Left renal pelvis (tissue), 4 donors: ENCODE data around the gene CBX5. TPM values are rescaled to one million over a fixed set of nuclear protein-coding genes. Genes with fewer than 3 reads are reported as not detected.
"Not testable (repeated sequence)": the region's sequence is repeated elsewhere in the genome, so short reads cannot be mapped to it uniquely, and the experiment has no call there.

ENCODE experiments used
- DNase-seq, 4 donors: peaks; one replicate each; pipeline ENCODE4 v3.0.0-alpha.2; 2013; ENCODE audit warnings: low read depth in 4 of 4, low spot score in 3 of 4
- polyA plus RNA-seq, 4 donors: library from polyadenylated mRNA; unstranded; fragments of 120-200 nt; gene quantifications; one replicate each; pipeline ENCODE4 v1.2.1, GENCODE V29; 2013; ENCODE audit not compliant: insufficient read length in 4 of 4

The CBX5 gene
- polyA plus RNA-seq, 4 donors = 95.2 to 139 (median 125) TPM

DNA sequence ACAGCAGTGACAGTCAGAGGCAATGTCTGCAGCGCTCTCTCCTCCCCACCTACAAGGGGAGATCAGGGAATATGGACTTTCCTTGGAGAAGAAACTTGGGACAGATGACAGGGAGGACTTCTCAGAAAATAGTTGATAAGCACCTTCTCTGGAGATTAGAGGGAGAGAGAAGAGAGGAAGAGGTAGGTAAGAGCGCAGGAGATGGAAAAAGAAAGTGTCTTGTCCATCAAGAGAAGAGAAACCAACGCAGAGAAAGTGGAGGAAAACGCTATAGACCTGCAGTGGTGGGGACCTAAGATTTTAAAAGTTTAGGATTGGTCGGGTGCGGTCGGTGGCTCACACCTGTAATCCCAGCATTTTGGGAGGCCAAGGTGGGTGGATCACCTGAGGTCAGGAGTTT is 75.6 kb downstream of the CBX5 start:
- DNase-seq = no peak

DNA sequence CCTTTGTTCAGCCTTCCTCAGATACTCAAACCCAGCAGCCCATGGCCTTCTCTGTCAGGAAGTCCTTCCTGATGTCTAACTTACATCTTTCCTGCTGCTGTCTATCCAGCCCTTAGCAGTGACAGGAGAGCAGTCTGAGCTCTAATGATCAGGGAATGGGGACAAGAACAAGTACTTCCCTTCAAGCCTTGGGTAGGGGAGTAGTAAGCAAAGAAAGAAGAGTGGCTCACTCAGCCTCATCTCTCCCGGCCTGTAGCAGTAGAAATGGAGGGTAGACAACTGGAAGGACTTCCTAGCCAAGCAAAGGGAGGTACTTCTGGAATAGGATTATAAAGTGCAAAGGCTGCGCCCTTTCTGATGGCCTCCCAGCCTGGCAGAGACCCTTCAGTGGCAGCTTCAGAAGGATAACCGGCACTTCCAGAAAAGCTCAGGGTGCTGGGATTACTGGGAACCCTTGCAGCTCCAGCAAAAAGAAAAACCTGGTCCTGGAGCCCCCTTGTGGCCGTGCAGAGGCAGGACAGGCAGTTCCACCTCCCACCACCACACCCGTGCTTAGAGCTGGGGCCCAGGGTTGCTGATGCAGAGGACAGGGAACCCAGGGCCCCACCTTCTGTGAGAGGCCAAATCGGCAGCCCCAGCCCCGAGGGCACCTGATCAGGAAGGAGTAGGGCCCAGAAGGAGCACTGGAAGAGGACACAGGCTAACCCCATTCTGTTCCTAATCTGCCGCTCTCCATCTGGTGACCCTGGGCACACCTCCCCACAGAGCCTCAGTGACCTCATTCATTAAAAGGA is 78.7 kb downstream of the CBX5 start:
- DNase-seq = no peak

GRCh38 chr12:54200412-54200811 is 79.5 kb downstream of the CBX5 start:
- no peak for DNase-seq

GRCh38 chr12:54199917-54200316 is 80.0 kb downstream of the CBX5 start:
- DNase-seq = no peak

DNA sequence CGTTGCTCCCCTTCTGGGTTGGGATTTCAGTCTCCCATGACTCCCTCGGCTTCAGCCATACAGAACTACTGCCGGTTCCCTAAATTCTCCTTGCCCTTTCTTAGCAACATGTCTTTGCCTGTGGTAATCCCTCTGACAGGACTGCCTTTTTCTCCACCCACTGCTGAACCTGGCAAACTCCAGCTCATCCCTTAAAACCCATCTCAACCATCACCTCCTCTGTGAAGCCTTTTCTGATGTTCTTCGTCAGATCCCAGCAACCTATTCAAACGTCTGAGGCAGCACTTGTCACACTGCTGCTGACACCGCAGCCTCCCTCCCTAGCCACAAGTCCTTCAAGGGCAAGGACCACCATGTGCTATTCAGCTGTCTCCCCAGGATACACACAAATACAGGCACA is 80.9 kb downstream of the CBX5 start:
- DNase-seq = no peak

GRCh38 chr12:54197431-54197909 is 82.5 kb downstream of the CBX5 start:
- DNase-seq = no peak

DNA sequence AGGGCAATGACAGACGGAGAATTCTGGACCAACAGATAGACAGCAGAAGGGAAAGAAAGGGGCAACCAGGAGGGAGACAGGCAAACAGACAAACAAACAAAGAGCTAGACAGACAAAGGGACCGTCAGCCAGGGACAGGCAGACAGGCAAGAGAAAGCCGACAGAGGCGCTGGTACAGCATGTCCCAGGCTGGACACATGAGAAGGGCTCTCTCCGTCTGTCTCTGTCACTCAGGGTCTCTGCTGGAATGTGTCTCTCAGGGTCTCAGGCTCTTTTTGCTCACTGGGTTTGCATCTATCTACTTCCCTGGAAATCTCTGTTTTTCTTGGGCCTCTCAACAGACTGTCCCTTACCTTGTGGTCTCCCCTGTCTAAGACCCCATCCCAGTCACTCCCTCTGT is 82.9 kb downstream of the CBX5 start:
- DNase-seq = no peak

DNA sequence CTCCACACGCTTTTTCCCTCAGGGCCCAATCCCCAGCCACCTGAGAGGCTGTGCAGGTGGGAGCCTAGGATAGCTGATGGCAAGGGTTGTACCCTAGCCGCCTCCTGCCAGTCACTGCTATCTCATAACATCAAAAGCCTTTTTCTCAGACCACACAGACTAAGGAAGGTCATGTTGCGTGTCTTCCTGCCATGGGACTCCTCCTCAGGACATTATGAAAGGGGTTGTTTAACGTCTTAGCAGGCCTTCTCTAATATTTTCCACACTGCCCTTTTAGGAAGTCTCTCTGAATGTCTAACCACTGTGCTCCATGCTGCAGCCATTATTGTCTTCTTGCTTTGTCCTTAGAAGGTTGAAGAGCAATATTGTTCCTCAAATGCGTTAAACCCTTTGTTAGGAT is 83.5 kb downstream of the CBX5 start:
- no peak for DNase-seq

- peak in 3 of 4 donors; percentile 80 to 91 (median 82) for DNase-seq
Measured at GRCh38 chr12:54195737-54196347, 84.1 kb downstream of the CBX5 start.

DNA sequence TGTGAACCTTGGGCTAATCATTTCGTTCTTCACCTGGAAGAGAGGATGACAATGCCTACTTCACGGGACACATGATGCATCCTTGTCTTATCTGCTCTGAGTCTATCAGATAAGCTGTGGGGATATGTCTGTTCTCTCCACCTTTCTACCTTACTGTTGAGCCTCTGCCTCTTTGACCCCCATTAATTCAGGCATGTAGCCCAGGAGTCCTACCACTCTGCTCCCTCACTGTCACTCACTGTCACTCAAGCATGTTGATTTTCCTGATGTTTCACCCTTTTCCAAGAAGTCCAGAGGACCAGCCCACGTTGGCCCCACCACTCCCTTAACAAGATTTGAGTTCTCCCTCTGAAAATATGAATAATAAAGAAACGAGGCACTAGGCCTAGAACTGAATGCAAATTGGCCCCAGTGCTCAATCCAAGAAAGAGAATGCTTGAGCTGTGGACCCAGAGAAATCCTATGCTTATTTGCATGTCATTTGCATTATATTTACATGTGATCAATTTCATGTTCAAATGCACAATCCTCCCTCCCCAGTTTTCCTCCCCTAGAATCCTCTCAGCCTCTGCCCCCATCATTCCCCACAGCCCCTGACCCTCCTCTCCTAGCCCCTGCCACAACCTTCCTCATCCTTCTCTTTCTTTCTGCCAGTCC is 84.7 kb downstream of the CBX5 start:
- no peak for DNase-seq

GRCh38 chr12:54194611-54195010 is 85.3 kb downstream of the CBX5 start:
- DNase-seq = not testable (repeated sequence)

- DNase-seq = no peak
Measured at GRCh38 chr12:54193434-54193833, 86.5 kb downstream of the CBX5 start.

DNA sequence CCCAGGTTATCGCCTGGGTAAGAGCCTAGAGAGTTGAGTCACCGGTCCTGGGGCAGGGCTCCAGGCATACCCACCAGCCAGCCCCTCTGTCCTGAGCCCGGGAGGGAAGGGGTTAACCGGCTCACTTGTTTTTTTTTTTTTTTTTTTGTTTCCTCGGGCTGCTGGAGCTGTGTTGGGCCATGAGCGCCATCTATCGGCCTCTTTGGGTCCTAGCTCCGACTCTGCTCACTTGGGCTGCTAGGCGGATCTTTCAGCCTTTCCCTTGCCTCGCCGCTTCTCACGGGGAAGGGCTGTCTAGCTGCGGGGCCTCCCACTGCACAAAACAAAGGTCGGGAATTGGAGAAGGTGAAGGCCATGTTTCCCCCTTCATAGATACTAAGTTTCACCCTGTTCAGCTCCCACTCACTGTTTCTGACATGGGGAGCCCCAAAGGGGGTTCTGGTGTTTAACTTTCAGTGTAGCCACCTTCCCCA is 88.3 kb downstream of the CBX5 start:
- peak; percentile 79 to 89 (median 82) for DNase-seq

- no peak for DNase-seq
Measured at GRCh38 chr12:54191126-54191525, 88.8 kb downstream of the CBX5 start.

DNA sequence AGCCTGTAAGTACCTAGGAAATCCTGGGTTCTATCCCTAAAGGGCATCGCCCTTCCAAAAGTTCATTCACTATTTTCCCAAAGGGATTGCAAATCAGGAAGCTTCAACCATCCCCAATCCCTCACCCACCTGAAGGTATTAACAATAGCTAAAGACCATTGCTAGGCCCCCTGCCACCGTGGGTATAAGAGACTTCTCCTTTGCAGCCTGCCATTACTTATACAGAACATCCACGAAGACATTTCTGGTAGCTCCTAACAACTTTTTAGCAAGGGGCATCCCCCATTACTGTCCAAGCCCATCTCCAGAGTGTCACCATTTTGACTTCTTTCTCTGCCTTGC is 90.8 kb downstream of the CBX5 start:
- DNase-seq = no peak

DNA sequence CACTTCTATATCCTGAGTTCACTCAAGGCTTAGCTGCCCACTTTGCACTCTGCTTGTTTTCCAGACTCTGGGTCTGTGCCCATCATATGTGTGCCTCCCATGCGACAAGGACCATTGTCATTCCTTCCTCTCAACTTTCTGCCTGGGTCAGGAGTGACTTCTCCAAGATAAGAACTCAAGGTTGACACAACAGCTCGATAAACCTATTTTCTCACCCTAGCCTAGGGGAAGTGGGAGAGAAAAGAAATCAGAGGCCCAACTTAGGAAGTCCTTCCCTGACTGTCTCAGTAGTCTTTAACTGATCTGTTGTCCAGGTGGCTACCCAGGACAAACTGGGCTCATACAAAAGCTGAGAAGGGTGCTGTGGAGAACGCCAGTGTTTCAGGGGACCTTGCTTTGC is 92.8 kb downstream of the CBX5 start:
- no peak for DNase-seq

DNA sequence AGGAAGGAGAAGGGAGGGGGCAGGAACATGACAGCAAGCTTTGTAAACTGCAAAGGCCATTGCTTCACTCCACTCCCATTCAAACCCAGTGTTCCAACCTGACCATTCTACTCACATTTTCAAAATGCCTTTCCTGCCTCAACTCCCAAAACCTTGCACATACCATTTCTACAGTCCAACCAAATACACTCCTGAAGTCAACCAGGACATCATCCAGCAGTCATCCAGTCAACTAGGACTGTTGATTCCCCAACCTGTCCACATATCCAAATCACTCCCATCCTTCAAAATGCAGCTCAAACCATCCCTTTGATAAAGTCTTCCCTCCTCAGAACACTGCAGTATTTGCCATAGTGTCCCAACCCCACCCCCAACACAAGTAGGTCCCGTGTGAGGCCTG is 94.0 kb downstream of the CBX5 start:
- no peak for DNase-seq

- not testable (repeated sequence) for DNase-seq
Measured at GRCh38 chr12:54185297-54185696, 94.6 kb downstream of the CBX5 start.

DNA sequence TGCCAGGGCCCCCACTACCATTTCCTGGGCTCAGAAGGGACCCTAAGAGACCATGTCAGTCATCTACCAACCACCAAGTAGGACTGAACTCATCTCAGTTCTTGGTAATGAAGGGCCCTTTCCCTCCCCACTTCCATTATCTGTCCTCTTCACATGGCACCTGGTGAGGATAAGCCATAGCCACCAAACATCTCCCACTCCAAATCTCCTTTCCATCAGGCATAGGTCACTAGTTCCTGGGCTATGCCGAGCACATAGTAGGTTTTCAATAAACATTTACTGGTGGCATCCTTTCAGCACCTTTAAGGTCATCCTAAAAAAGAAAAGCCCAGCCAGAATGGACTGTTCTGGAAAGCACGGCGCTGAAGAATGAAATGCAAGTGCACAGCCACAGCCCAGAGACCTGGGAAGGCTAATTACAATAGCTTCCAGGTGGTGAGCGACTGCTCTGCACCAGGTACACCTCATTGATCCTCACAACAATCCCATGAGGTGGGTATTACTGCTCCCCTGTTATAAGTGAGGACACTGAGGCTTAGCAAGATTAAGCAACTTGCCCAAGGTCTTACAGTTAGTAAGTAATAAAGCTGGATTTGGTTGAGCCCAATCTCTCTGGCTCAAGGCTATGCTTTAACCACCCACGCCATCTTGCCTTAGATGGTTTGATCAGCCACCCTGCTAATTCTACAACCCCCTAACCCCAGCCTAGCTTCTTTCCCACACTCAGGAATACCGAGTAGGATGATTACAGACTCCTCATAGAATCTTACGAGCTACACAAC is 95.7 kb downstream of the CBX5 start:
- no peak for DNase-seq

DNA sequence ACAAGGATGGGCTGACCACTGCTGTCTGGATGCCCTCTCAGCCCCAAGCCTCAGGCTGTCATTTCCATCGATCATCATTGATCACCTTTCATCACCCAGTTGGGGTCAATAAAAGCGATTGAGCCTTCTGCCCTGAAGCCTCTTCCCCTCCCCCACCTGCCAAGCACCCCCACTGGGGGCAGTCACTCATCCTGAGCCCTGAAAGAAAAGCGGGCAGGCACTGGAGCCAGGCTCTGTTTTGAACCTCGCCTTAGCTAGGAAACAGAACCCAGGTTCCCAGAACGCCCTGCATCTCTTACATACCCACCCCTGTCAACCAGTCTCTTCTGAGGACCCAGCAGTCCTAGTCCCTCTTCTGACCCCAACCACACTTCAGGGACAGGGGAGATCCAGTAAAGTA is 96.9 kb downstream of the CBX5 start:
- no peak for DNase-seq

GRCh38 chr12:54182086-54182485 is 97.8 kb downstream of the CBX5 start:
- no peak for DNase-seq
